Measurements from ENCODE around the gene KIAA0040. TPM values are rescaled to one million over a fixed set of nuclear protein-coding genes. Genes with fewer than 3 reads are reported as not detected.

KIAA0040 gene
- total and polyA plus RNA-seq, 2 experiments from 2014 or later = 0.04 to 0.22 TPM

GRCh38 chr1:175225805-175226129, 33.2 kb upstream of the KIAA0040 start:
- Histone ChIP-seq H3K36me3 (ENCODE audit: low read depth) (no peaks in the 10 kb centered on the region), H3K9me2 (ENCODE audit: insufficient read depth) (no peaks in the 10 kb centered on the region), H4K20me1 (ENCODE audit: insufficient read depth) (no peaks in the 10 kb centered on the region), H3K4me3 (no peak overlapping the region), H3K79me2 (ENCODE audit: insufficient read depth) (no peaks in the 10 kb centered on the region), H2AFZ (no peak overlapping the region), H3K27me3 (replicated peaks; ENCODE audit: insufficient read depth) (no peaks in the 10 kb centered on the region), H3K27ac (no peak overlapping the region), H3K4me2 (ENCODE audit: unreplicated experiment) (no peak overlapping the region), H3K9ac (no peak overlapping the region), H3K9me3 (ENCODE audit: low read depth) (no peaks in the 10 kb centered on the region), H3K4me1 (ENCODE audit: insufficient read depth) (no peaks in the 10 kb centered on the region), H3F3A (ENCODE audit: insufficient read depth) (no peaks in the 10 kb centered on the region)
- in situ Hi-C loops (cut with MboI) = no loop called here
- no peak for DNase-seq
- 10 to 11% methylated on average over 1 of the region's 1 CpG for WGBS, 2 experiments (ENCODE audit: low coverage in 1 of 2, low lambda C conversion rate in 2 of 2, missing lambda C conversion rate in 2 of 2)
- TF ChIP-seq EZH2 (IDR thresholded peaks at IDR 0.05; ENCODE audit: insufficient read depth, poor library complexity, severe bottlenecking) (no peak), EZH2phosphoT487 (IDR thresholded peaks at IDR 0.05; ENCODE audit: insufficient read depth, low read depth) (no peak)

- Histone ChIP-seq H3F3A (ENCODE audit: insufficient read depth) (no peaks in the 10 kb centered on the region), H3K4me2 (ENCODE audit: unreplicated experiment) (no peak overlapping the region), H3K36me3 (ENCODE audit: low read depth) (no peaks in the 10 kb centered on the region), H3K27me3 (replicated peaks; ENCODE audit: insufficient read depth) (no peaks in the 10 kb centered on the region), H3K9me3 (ENCODE audit: low read depth) (no peaks in the 10 kb centered on the region), H2AFZ (no peak overlapping the region), H3K9ac (no peak overlapping the region), H4K20me1 (ENCODE audit: insufficient read depth) (no peaks in the 10 kb centered on the region), H3K27ac (no peak overlapping the region), H3K4me1 (ENCODE audit: insufficient read depth) (no peaks in the 10 kb centered on the region), H3K79me2 (ENCODE audit: insufficient read depth) (no peaks in the 10 kb centered on the region), H3K9me2 (ENCODE audit: insufficient read depth) (no peaks in the 10 kb centered on the region), H3K4me3 (no peak overlapping the region)
- no peak for TF ChIP-seq EZH2phosphoT487 (IDR thresholded peaks at IDR 0.05; ENCODE audit: insufficient read depth, low read depth)
- no peak for TF ChIP-seq EZH2 (IDR thresholded peaks at IDR 0.05; ENCODE audit: insufficient read depth, poor library complexity, severe bottlenecking)
- WGBS, 2 experiments (ENCODE audit: low coverage in 1 of 2, low lambda C conversion rate in 2 of 2, missing lambda C conversion rate in 2 of 2) = 27 to 28% methylated on average over 10 of the region's 10 CpGs
- in situ Hi-C loops (cut with MboI) = no loop called here
- no peak for DNase-seq
These were observed 29.8 kb upstream of the KIAA0040 start for GRCh38 chr1:175222296-175222938.

- Histone ChIP-seq H3K9me2 (ENCODE audit: insufficient read depth) (no peaks in the 10 kb centered on the region), H3K4me1 (ENCODE audit: insufficient read depth) (no peaks in the 10 kb centered on the region), H3K4me3 (no peak overlapping the region), H2AFZ (no peak overlapping the region), H3K27ac (no peak overlapping the region), H3K79me2 (ENCODE audit: insufficient read depth) (no peaks in the 10 kb centered on the region), H3F3A (ENCODE audit: insufficient read depth) (no peaks in the 10 kb centered on the region), H3K9me3 (ENCODE audit: low read depth) (no peaks in the 10 kb centered on the region), H3K9ac (no peak overlapping the region), H3K4me2 (ENCODE audit: unreplicated experiment) (no peak overlapping the region), H4K20me1 (ENCODE audit: insufficient read depth) (no peaks in the 10 kb centered on the region), H3K36me3 (ENCODE audit: low read depth) (no peaks in the 10 kb centered on the region), H3K27me3 (replicated peaks; ENCODE audit: insufficient read depth) (no peaks in the 10 kb centered on the region)
- in situ Hi-C loops (cut with MboI) = no loop called here
- 29 to 36% methylated on average over 10 of the region's 10 CpGs for WGBS, 2 experiments (ENCODE audit: low coverage in 1 of 2, low lambda C conversion rate in 2 of 2, missing lambda C conversion rate in 2 of 2)
- TF ChIP-seq EZH2 (IDR thresholded peaks at IDR 0.05; ENCODE audit: insufficient read depth, poor library complexity, severe bottlenecking) (no peak), EZH2phosphoT487 (IDR thresholded peaks at IDR 0.05; ENCODE audit: insufficient read depth, low read depth) (no peak)
- peak; percentile 4 for DNase-seq
These were observed 29.1 kb upstream of the KIAA0040 start for GRCh38 chr1:175221557-175222175.

- 15 to 20% methylated on average over 11 of the region's 11 CpGs for WGBS, 2 experiments (ENCODE audit: low coverage in 1 of 2, low lambda C conversion rate in 2 of 2, missing lambda C conversion rate in 2 of 2)
- Histone ChIP-seq H3K27me3 (replicated peaks; ENCODE audit: insufficient read depth) (no peaks in the 10 kb centered on the region), H4K20me1 (ENCODE audit: insufficient read depth) (no peaks in the 10 kb centered on the region), H3F3A (ENCODE audit: insufficient read depth) (no peaks in the 10 kb centered on the region), H3K9ac (no peak overlapping the region), H3K79me2 (ENCODE audit: insufficient read depth) (no peaks in the 10 kb centered on the region), H3K9me2 (ENCODE audit: insufficient read depth) (no peaks in the 10 kb centered on the region), H3K4me3 (no peak overlapping the region), H2AFZ (no peak overlapping the region), H3K4me2 (ENCODE audit: unreplicated experiment) (no peak overlapping the region), H3K36me3 (ENCODE audit: low read depth) (no peaks in the 10 kb centered on the region), H3K27ac (no peak overlapping the region), H3K9me3 (ENCODE audit: low read depth) (no peaks in the 10 kb centered on the region), H3K4me1 (ENCODE audit: insufficient read depth) (no peaks in the 10 kb centered on the region)
- no peak for DNase-seq
- TF ChIP-seq EZH2phosphoT487 (IDR thresholded peaks at IDR 0.05; ENCODE audit: insufficient read depth, low read depth) (no peak), EZH2 (IDR thresholded peaks at IDR 0.05; ENCODE audit: insufficient read depth, poor library complexity, severe bottlenecking) (no peak)
- in situ Hi-C loops (cut with MboI) = no loop called here
These were observed 28.4 kb upstream of the KIAA0040 start for GRCh38 chr1:175220853-175221556.

All from GM23248 (cell line).